ENCODE results near the gene MLXIP.
"Not testable (repeated sequence)": the region's sequence is repeated elsewhere in the genome, so short reads cannot be mapped to it uniquely, and the experiment has no call there.

The MLXIP gene

GRCh38 chr12:122097927-122098756, 19.6 kb downstream of the MLXIP start:
- peak; percentile 25 for DNase-seq

GRCh38 chr12:122099280-122099749, 20.8 kb downstream of the MLXIP start:
- DNase-seq: no peak

GRCh38 chr12:122099856-122100255, 21.3 kb downstream of the MLXIP start:
- DNase-seq: no peak

GRCh38 chr12:122100568-122100967, 22.0 kb downstream of the MLXIP start:
- DNase-seq: no peak

GRCh38 chr12:122102331-122102730, 23.8 kb downstream of the MLXIP start:
- no peak for DNase-seq

GRCh38 chr12:122104844-122105243, 26.3 kb downstream of the MLXIP start:
- DNase-seq: no peak

GRCh38 chr12:122105496-122105895, 26.9 kb downstream of the MLXIP start:
- DNase-seq: not testable (repeated sequence)

GRCh38 chr12:122106843-122107242, 28.3 kb downstream of the MLXIP start:
- peak; percentile 41 for DNase-seq

GRCh38 chr12:122107261-122107660, 28.7 kb downstream of the MLXIP start:
- no peak for DNase-seq

GRCh38 chr12:122111089-122111641, 32.6 kb downstream of the MLXIP start:
- peak; percentile 7 for DNase-seq

- no peak for DNase-seq
Observed at GRCh38 chr12:122116707-122117535, 38.4 kb downstream of the MLXIP start.

- DNase-seq: no peak
Observed at GRCh38 chr12:122117979-122118378, 39.4 kb downstream of the MLXIP start.

GRCh38 chr12:122121341-122121740, 42.8 kb downstream of the MLXIP start:
- not testable (repeated sequence) for DNase-seq

GRCh38 chr12:122121745-122122144, 43.2 kb downstream of the MLXIP start:
- no peak for DNase-seq

- peak; percentile 6 for DNase-seq
Observed at GRCh38 chr12:122123051-122123760, 44.6 kb downstream of the MLXIP start.

- DNase-seq: no peak
Observed at GRCh38 chr12:122123761-122124145, 45.2 kb downstream of the MLXIP start.

- DNase-seq: no peak
Observed at GRCh38 chr12:122124370-122124769, 45.8 kb downstream of the MLXIP start.

GRCh38 chr12:122125452-122126341, 47.1 kb downstream of the MLXIP start:
- no peak for DNase-seq

- no peak for DNase-seq
Observed at GRCh38 chr12:122126342-122126635, 47.7 kb downstream of the MLXIP start.

GRCh38 chr12:122126713-122127597, 48.4 kb downstream of the MLXIP start:
- DNase-seq: no peak

GRCh38 chr12:122127839-122128238, 49.3 kb downstream of the MLXIP start:
- DNase-seq: no peak

Measured in SHP77 treated with DMSO at 0.1 percent for 48 hours (cell line).